ENCODE measurements around the gene CC2D1A. TPM values are rescaled to one million over a fixed set of nuclear protein-coding genes. Genes with fewer than 3 reads are reported as not detected.

Gene CC2D1A
- total RNA-seq, 2 experiments from 2014 or later, result 16.4 to 16.9 TPM

DNA sequence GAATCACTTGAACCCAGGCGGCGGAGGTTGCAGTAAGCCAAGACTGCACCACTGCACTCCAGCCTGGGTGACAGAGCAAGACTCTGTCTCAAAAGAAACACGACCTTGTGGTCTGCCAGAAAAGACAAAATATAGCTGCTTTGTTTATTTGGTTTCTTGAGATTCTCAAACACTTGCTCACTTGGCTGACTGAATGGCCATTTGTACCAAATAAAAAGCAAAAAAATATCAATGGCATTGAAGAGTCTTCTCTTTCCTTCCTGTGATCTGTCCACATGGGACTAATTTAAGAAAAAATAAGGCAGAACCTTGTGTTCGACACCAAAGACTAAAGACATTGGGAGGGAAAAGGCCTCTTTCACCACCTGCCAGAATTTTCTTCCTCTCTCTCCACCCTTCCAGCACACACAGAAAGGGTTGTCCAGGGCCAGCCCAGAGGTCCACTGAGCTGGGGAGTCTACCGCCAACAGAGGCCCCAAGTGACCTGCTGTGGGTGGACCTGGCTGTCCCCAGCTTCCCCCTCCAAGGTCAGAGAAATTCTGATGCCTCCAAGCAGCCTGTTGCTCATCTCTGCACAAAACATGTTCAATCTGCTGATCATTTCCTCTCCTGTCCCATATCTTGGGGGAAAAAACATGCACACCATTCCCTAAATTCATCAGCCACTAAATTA is 6.0 kb upstream of the CC2D1A start:
- Histone ChIP-seq H3K4me3 (ENCODE audit: low read length) (no peak overlapping the region), H3K27ac (ENCODE audit: low read depth in 1 of 2, low read length in 2 of 2) (no peak overlapping the region), H3K36me3 (ENCODE audit: insufficient read depth, low read length) (no peaks in the 10 kb centered on the region), H3K4me1 (ENCODE audit: insufficient read depth, low read length) (peaks cover 5% of the 10 kb centered on the region), H3K9me3 (ENCODE audit: control insufficient read depth in 1 of 2, insufficient read depth in 1 of 2, low read length in 2 of 2) (no peaks in the 10 kb centered on the region), H3K27me3 (ENCODE audit: control insufficient read depth in 1 of 2, insufficient read depth in 2 of 2, low read length in 2 of 2) (no peaks in the 10 kb centered on the region)
- no peak overlapping the region for H3K27ac Mint-ChIP-seq
- no peaks in the 10 kb centered on the region for H3K9me3 Mint-ChIP-seq
- no peaks in the 10 kb centered on the region for H3K27me3 Mint-ChIP-seq
- CTCF ChIA-PET, result no interaction called here
- intact Hi-C loops (cut with DNase I, micrococcal nuclease), result no loop called here
- DNase-seq, result no peak
- TF ChIP-seq, protein P1, sequence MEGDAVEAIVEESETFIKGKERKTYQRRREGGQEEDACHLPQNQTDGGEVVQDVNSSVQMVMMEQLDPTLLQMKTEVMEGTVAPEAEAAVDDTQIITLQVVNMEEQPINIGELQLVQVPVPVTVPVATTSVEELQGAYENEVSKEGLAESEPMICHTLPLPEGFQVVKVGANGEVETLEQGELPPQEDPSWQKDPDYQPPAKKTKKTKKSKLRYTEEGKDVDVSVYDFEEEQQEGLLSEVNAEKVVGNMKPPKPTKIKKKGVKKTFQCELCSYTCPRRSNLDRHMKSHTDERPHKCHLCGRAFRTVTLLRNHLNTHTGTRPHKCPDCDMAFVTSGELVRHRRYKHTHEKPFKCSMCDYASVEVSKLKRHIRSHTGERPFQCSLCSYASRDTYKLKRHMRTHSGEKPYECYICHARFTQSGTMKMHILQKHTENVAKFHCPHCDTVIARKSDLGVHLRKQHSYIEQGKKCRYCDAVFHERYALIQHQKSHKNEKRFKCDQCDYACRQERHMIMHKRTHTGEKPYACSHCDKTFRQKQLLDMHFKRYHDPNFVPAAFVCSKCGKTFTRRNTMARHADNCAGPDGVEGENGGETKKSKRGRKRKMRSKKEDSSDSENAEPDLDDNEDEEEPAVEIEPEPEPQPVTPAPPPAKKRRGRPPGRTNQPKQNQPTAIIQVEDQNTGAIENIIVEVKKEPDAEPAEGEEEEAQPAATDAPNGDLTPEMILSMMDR (IDR thresholded peaks at IDR 0.05), result no peak
- ATAC-seq (ENCODE audit: poor library complexity), result no peak
- no peak overlapping the region for H3K4me3 Mint-ChIP-seq
- no peaks in the 10 kb centered on the region for H3K4me1 Mint-ChIP-seq (ENCODE audit: low read depth)
- POLR2A ChIA-PET, result no interaction called here
- no peaks in the 10 kb centered on the region for H3K36me3 Mint-ChIP-seq (ENCODE audit: low read depth)

- TF ChIP-seq, protein P1 (IDR thresholded peaks at IDR 0.05), result no peak
- Histone ChIP-seq H3K27ac (ENCODE audit: low read depth in 1 of 2, low read length in 2 of 2) (no peak overlapping the region), H3K4me1 (ENCODE audit: insufficient read depth, low read length) (peaks cover 24% of the 10 kb centered on the region), H3K4me3 (ENCODE audit: low read length) (no peak overlapping the region), H3K27me3 (ENCODE audit: control insufficient read depth in 1 of 2, insufficient read depth in 2 of 2, low read length in 2 of 2) (no peaks in the 10 kb centered on the region), H3K9me3 (ENCODE audit: control insufficient read depth in 1 of 2, insufficient read depth in 1 of 2, low read length in 2 of 2) (no peaks in the 10 kb centered on the region), H3K36me3 (ENCODE audit: insufficient read depth, low read length) (no peaks in the 10 kb centered on the region)
- Mint-ChIP-seq H3K27ac (no peak overlapping the region), H3K36me3 (ENCODE audit: low read depth) (no peaks in the 10 kb centered on the region), H3K27me3 (no peaks in the 10 kb centered on the region), H3K4me1 (ENCODE audit: low read depth) (peaks cover 13% of the 10 kb centered on the region), H3K4me3 (peak overlapping the region; percentile 65), H3K9me3 (no peaks in the 10 kb centered on the region)
- ChIA-PET POLR2A (interaction anchor here (0.6 to 1.1 kb wide), 3 partner anchors 128 to 177 kb away, joined by 3 read pairs; partner anchors contain the start of gene IL27RA), CTCF (interaction anchor here (0.7 to 1.1 kb wide), 4 partner anchors 23 to 171 kb away, joined by 3 read pairs; no protein-coding TSS in a partner anchor)
- ATAC-seq (ENCODE audit: poor library complexity) (no peak), DNase-seq (peak in 6 of 14 experiments; percentile 19 to 60 (median 52))
- intact Hi-C loops (cut with DNase I, micrococcal nuclease), result no loop called here
These were observed 2.9 kb upstream of the CC2D1A start for GRCh38 chr19:13902993-13903555.

GRCh38 chr19:13906521-13906904 is 512 bp downstream of the CC2D1A start:
- intact Hi-C loops (cut with DNase I, micrococcal nuclease), result loop anchor here in 1 of 2 experiments (1.0 to 5.0 kb wide), 4 partner anchors 26 to 786 kb away; partner anchors contain the start of genes DCAF15, RFX1 and ZNF333
- ChIA-PET CTCF (interaction anchor here (0.7 kb wide), 1 partner anchor 442 kb away, joined by 3 read pairs; no protein-coding TSS in a partner anchor), POLR2A (interaction anchor here (0.8 to 2.7 kb wide), 5 partner anchors 10 to 125 kb away, joined by 4 to 9 read pairs (median 4); partner anchors contain the start of genes DCAF15, IL27RA and RFX1)
- Histone ChIP-seq H3K4me3 (ENCODE audit: low read length) (peak overlapping the region; percentile 77), H3K36me3 (ENCODE audit: insufficient read depth, low read length) (peaks cover 9% of the 10 kb centered on the region), H3K27ac (ENCODE audit: low read depth in 1 of 2, low read length in 2 of 2) (no peak overlapping the region), H3K9me3 (ENCODE audit: control insufficient read depth in 1 of 2, insufficient read depth in 1 of 2, low read length in 2 of 2) (no peaks in the 10 kb centered on the region), H3K4me1 (ENCODE audit: insufficient read depth, low read length) (peaks cover 24% of the 10 kb centered on the region), H3K27me3 (ENCODE audit: control insufficient read depth in 1 of 2, insufficient read depth in 2 of 2, low read length in 2 of 2) (no peaks in the 10 kb centered on the region)
- H3K27ac Mint-ChIP-seq, result peak overlapping the region; percentile 28
- H3K36me3 Mint-ChIP-seq (ENCODE audit: low read depth), result peaks cover 12% of the 10 kb centered on the region
- H3K9me3 Mint-ChIP-seq, result no peaks in the 10 kb centered on the region
- H3K4me3 Mint-ChIP-seq, result peak overlapping the region; percentile 83
- H3K27me3 Mint-ChIP-seq, result no peaks in the 10 kb centered on the region
- TF ChIP-seq, protein P1 (IDR thresholded peaks at IDR 0.05), result no peak
- peaks cover 13% of the 10 kb centered on the region for H3K4me1 Mint-ChIP-seq (ENCODE audit: low read depth)
- ATAC-seq (ENCODE audit: poor library complexity), result peak; percentile 50
- DNase-seq, result peak in 11 of 14 experiments; percentile 13 to 64 (median 33)
